SIG-M5 treated with dmso at 0.1 percent for 504 hours (cell line): ENCODE data around the gene CMTM2.
"Not testable (repeated sequence)": the region's sequence is repeated elsewhere in the genome, so short reads cannot be mapped to it uniquely, and the experiment has no call there.

Experiments used
- DNase-seq: peaks from one replicate; lab custom pipeline; 2025; ENCODE audit not compliant: unreplicated experiment; lab: John Stamatoyannopoulos, UW

The CMTM2 gene

GRCh38 chr16:66629856-66630255 lies 50.6 kb downstream of the CMTM2 start:
- DNase-seq = no peak

GRCh38 chr16:66630561-66631260 lies 51.4 kb downstream of the CMTM2 start:
- not testable (repeated sequence) for DNase-seq

GRCh38 chr16:66631558-66631957 lies 52.3 kb downstream of the CMTM2 start:
- DNase-seq = not testable (repeated sequence)

- DNase-seq = no peak
Observed at GRCh38 chr16:66634527-66635196, 55.4 kb downstream of the CMTM2 start.

GRCh38 chr16:66635406-66635805 lies 56.1 kb downstream of the CMTM2 start:
- DNase-seq = no peak

- no peak for DNase-seq
Observed at GRCh38 chr16:66636199-66636598, 56.9 kb downstream of the CMTM2 start.

- DNase-seq = no peak
Observed at GRCh38 chr16:66637806-66638205, 58.5 kb downstream of the CMTM2 start.
